Measurements from ENCODE around the gene ZNF699.

- TF ChIP-seq CTCF (IDR thresholded peaks at IDR 0.05) (no peak), EZH2 (IDR thresholded peaks at IDR 0.05; ENCODE audit: borderline replicate concordance, insufficient read depth, low read depth, low read length, poor library complexity, severe bottlenecking) (no peak)
These were observed 20.3 kb downstream of the ZNF699 start for GRCh38 chr19:9289231-9289884.
